H1 (cell line): Measurements from ENCODE around the gene RERE. TPM values are rescaled to one million over a fixed set of nuclear protein-coding genes. Genes with fewer than 3 reads are reported as not detected.

ENCODE experiments used
- CTCF ChIA-PET: fragments of 300-600 bp; sonication (Branson Sonifier 250); formaldehyde crosslinking; loops from one replicate; lab custom pipeline; 2021; ENCODE audit not compliant: partially characterized antibody; lab: Charles Lee
- POLR2A ChIA-PET: fragments of 300-600 bp; sonication (Branson Sonifier 250); formaldehyde crosslinking; loops from one replicate; lab custom pipeline; 2021; ENCODE audit warnings: inconsistent platforms; ENCODE audit not compliant: partially characterized antibody; lab: Charles Lee
- DNase-seq, 2 experiments: peaks; one replicate each; pipeline versions ENCODE4 v3.0.0 to v3.0.0-alpha.2; 2010 to 2022; ENCODE audit warnings: low spot score in 2 of 2, low read depth in 1 of 2, mixed read lengths in 1 of 2
- FAIRE-seq: peaks from 2 replicates; lab custom pipeline; 2011; peaks lifted over from hg19 to GRCh38; lab: Jason Lieb, UNC
- H2AFZ ChIP-seq: 2 replicates; pipeline ENCODE4 v1.8.1; 2012; ENCODE audit warnings: low read length, inconsistent platforms
- H2AK5ac ChIP-seq: 2 replicates; pipeline ENCODE4 v1.6.1; 2013; ENCODE audit warnings: low read depth, low read length
- H2BK120ac ChIP-seq: replicated peaks from 2 replicates; pipeline ENCODE3; 2013; ENCODE audit warnings: low read depth, low read length, inconsistent platforms
- H2BK12ac ChIP-seq: 2 replicates; pipeline ENCODE4 v1.6.1; 2013; ENCODE audit warnings: low read depth, low read length
- H2BK15ac ChIP-seq: 2 replicates; pipeline ENCODE4 v1.6.1; 2013; ENCODE audit warnings: low read length
- H2BK20ac ChIP-seq: 2 replicates; pipeline ENCODE4 v1.6.1; 2013; ENCODE audit warnings: low read length
- H2BK5ac ChIP-seq: 2 replicates; pipeline ENCODE4 v1.6.1; 2013; ENCODE audit warnings: low read depth, low read length
- H3K14ac ChIP-seq: 2 replicates; pipeline ENCODE4 v1.6.1; 2013; ENCODE audit warnings: inconsistent platforms; ENCODE audit not compliant: insufficient read length
- H3K18ac ChIP-seq: 2 replicates; pipeline ENCODE4 v1.6.1; 2013; ENCODE audit warnings: low read length; ENCODE audit errors: extremely low read depth
- H3K23ac ChIP-seq: 2 replicates; pipeline ENCODE4 v1.6.1; 2013; ENCODE audit warnings: inconsistent platforms; ENCODE audit not compliant: insufficient read length
- H3K23me2 ChIP-seq: 2 replicates; pipeline ENCODE4 v1.6.1; 2013; ENCODE audit warnings: low read depth, low read length
- H3K27ac ChIP-seq: 2 replicates; pipeline ENCODE4 v1.6.1; 2011; ENCODE audit warnings: low read depth, low read length, inconsistent platforms
- H3K27me3 ChIP-seq, 4 experiments: replicated peaks in 1 of 4; 1 replicate in 1 of 4; 2 replicates in 3 of 4; pipeline versions ENCODE4 v1.6.1 to v1.8.1; 2011 to 2013; ENCODE audit warnings: low read length in 3 of 4, mild to moderate bottlenecking in 3 of 4, inconsistent platforms in 2 of 4, mixed read lengths in 2 of 4, moderate library complexity in 1 of 4; ENCODE audit not compliant: control insufficient read depth in 3 of 4, insufficient read depth in 3 of 4; ENCODE audit errors: extremely low read depth in 1 of 4
- H3K36me3 ChIP-seq, 4 experiments: 2 replicates each; pipeline versions ENCODE4 v1.6.1 to v1.8.1; 2011 to 2013; ENCODE audit warnings: mild to moderate bottlenecking in 4 of 4, low read length in 3 of 4, moderate library complexity in 2 of 4, control low read depth in 1 of 4, inconsistent platforms in 1 of 4; ENCODE audit not compliant: insufficient read depth in 4 of 4, control insufficient read depth in 2 of 4
- H3K4ac ChIP-seq: replicated peaks from 2 replicates; pipeline ENCODE3; 2013; ENCODE audit warnings: low read length, low read depth, mixed read lengths, inconsistent platforms; ENCODE audit not compliant: insufficient read length
- H3K4me1 ChIP-seq, 4 experiments: replicated peaks in 1 of 4; 1 replicate in 1 of 4; 2 replicates in 3 of 4; pipeline versions ENCODE4 v1.6.1 to v1.8.1; 2011 to 2013; ENCODE audit warnings: low read length in 3 of 4, inconsistent platforms in 2 of 4, mixed read lengths in 1 of 4; ENCODE audit not compliant: insufficient read depth in 4 of 4, control insufficient read depth in 3 of 4
- H3K4me2 ChIP-seq, 2 experiments: 2 replicates each; pipeline versions ENCODE4 v1.6.1 to v1.8.1; 2011 to 2013; ENCODE audit warnings: low read depth in 2 of 2, low read length in 2 of 2, control low read depth in 1 of 2, inconsistent platforms in 1 of 2, mild to moderate bottlenecking in 1 of 2; ENCODE audit not compliant: insufficient read depth in 1 of 2
- H3K4me3 ChIP-seq, 4 experiments: fragments of 200-600, 300-600 bp in 1 of 4; sonication (generic), shearing (Covaris generic), sonication (Bioruptor Twin) in 1 of 4; 2 replicates each; pipeline versions ENCODE4 v1.5.1 to v1.8.1; 2011 to 2016; ENCODE audit warnings: low read length in 4 of 4, low read depth in 3 of 4, control low read depth in 2 of 4, inconsistent platforms in 2 of 4, mild to moderate bottlenecking in 2 of 4, mixed read lengths in 1 of 4, moderate library complexity in 1 of 4; ENCODE audit not compliant: insufficient read depth in 2 of 4; ENCODE audit errors: extremely low read depth in 1 of 4
- H3K56ac ChIP-seq: replicated peaks from 2 replicates; pipeline ENCODE3; 2013; ENCODE audit warnings: low read depth, mild to moderate bottlenecking, mixed read lengths, low read length, inconsistent platforms; ENCODE audit not compliant: insufficient read length
- H3K79me1 ChIP-seq: 2 replicates; pipeline ENCODE4 v1.6.1; 2013; ENCODE audit warnings: low read depth, low read length, control low read depth
- H3K79me2 ChIP-seq, 2 experiments: 2 replicates each; pipeline versions ENCODE4 v1.6.1 to v1.8.1; 2012 to 2013; ENCODE audit warnings: low read length in 2 of 2, mild to moderate bottlenecking in 2 of 2, inconsistent platforms in 1 of 2; ENCODE audit not compliant: insufficient read depth in 2 of 2, control insufficient read depth in 1 of 2
- H3K9ac ChIP-seq, 4 experiments: replicated peaks in 1 of 4; 1 replicate in 1 of 4; 2 replicates in 3 of 4; pipeline versions ENCODE4 v1.6.1 to v1.8.1; 2011 to 2013; ENCODE audit warnings: low read depth in 3 of 4, low read length in 3 of 4, control low read depth in 2 of 4, mild to moderate bottlenecking in 2 of 4, moderate library complexity in 2 of 4, inconsistent platforms in 1 of 4; ENCODE audit errors: extremely low read depth in 1 of 4
- H3K9me3 ChIP-seq, 2 experiments: 2 replicates each; pipeline versions ENCODE4 v1.6.1 to v1.8.1; 2012 to 2013; ENCODE audit warnings: mild to moderate bottlenecking in 2 of 2, moderate library complexity in 2 of 2, control low read depth in 1 of 2, inconsistent platforms in 1 of 2, low read depth in 1 of 2, low read length in 1 of 2, mixed read lengths in 1 of 2; ENCODE audit not compliant: insufficient read depth in 2 of 2
- H4K20me1 ChIP-seq, 2 experiments: replicated peaks in 1 of 2; 2 replicates each; pipeline versions ENCODE3 to v1.8.1; 2011 to 2013; ENCODE audit warnings: inconsistent platforms in 2 of 2, low read length in 2 of 2, mild to moderate bottlenecking in 1 of 2; ENCODE audit not compliant: insufficient read depth in 2 of 2, control insufficient read depth in 1 of 2
- H4K5ac ChIP-seq: 2 replicates; pipeline ENCODE4 v1.6.1; 2013; ENCODE audit warnings: low read length, low read depth, mixed read lengths, inconsistent platforms; ENCODE audit not compliant: insufficient read length
- H4K8ac ChIP-seq: 2 replicates; pipeline ENCODE4 v1.8.0; 2013; ENCODE audit warnings: mild to moderate bottlenecking, moderate library complexity, low read length, inconsistent platforms; ENCODE audit not compliant: insufficient read depth; ENCODE audit errors: extremely low read depth
- H4K91ac ChIP-seq: replicated peaks from 2 replicates; pipeline ENCODE3; 2013; ENCODE audit warnings: low read length, mixed read lengths, inconsistent platforms; ENCODE audit not compliant: insufficient read length
- BCL11A ChIP-seq, 2 experiments: IDR thresholded peaks; one replicate each; pipeline ENCODE4 v1.6.1; 2011; ENCODE audit warnings: low read depth in 2 of 2, low read length in 2 of 2, mild to moderate bottlenecking in 2 of 2
- BRCA1 ChIP-seq: IDR thresholded peaks from 2 replicates; pipeline ENCODE4 v1.6.1; 2012; ENCODE audit warnings: low read depth, low read length, improper control_type of control experiment
- GABPA ChIP-seq: IDR thresholded peaks from 2 replicates; pipeline ENCODE4 v1.6.1; 2011; ENCODE audit warnings: mild to moderate bottlenecking, low read length, moderate library complexity, borderline replicate concordance; ENCODE audit not compliant: insufficient read depth
- TAF1 ChIP-seq: IDR thresholded peaks from 2 replicates; pipeline ENCODE4 v1.6.1; 2011; ENCODE audit warnings: mild to moderate bottlenecking, low read depth, low read length
- WGBS, 2 experiments: shearing (Covaris generic) in 1 of 2; methylation state at CpG; one replicate each; pipeline versions ENCODE4 v1.1.6 to v1.1.7; 2013 to 2015; ENCODE audit warnings: low lambda C conversion rate in 2 of 2, mixed read lengths in 2 of 2, inconsistent platforms in 1 of 2, low coverage in 1 of 2, missing lambda C conversion rate in 1 of 2; ENCODE audit not compliant: insufficient replicate concordance in 2 of 2, insufficient coverage in 1 of 2, insufficient read length in 1 of 2; ENCODE audit errors: extremely low coverage in 1 of 2, missing lambda C conversion rate in 1 of 2; 5-methylcytosine and 5-hydroxymethylcytosine counted together
- polyA plus RNA-seq, 7 experiments: library from polyadenylated mRNA; depleted of rRNA in 3 of 7; stranded (reverse) in 5 of 7; unstranded in 2 of 7; fragments of >200 nt in 5 of 7; fragments of 200-250 nt in 2 of 7; gene quantifications; 1 replicate in 5 of 7; 2 replicates in 1 of 7; 4 replicates in 1 of 7; pipeline versions ENCODE4 v1.2.1 to v1.2.3, GENCODE V29; 2011 to 2013; ENCODE audit warnings: missing spikeins in 2 of 7, mixed read lengths in 2 of 7
- total RNA-seq: library from RNA; stranded (reverse); fragmentation: NEBNext Ultra II Directional; extraction: Animal tissue kit (Norgen Biotek cat#: 25700); gene quantifications from 2 replicates; pipeline ENCODE4 v1.2.1, GENCODE V29; 2021

Gene RERE
- total and polyA plus RNA-seq, 2 of the 8 experiments (the other 6 are each of a cell fraction or from before 2014, with no cell fraction given): 15.3 to 142 TPM

- no peak overlapping the region for H2BK20ac ChIP-seq
- no peak for FAIRE-seq
- H3K18ac ChIP-seq: no peak overlapping the region
- H3K79me1 ChIP-seq: peaks cover 2% of the 10 kb centered on the region; the same call in 1 of the 2 replicates
- no peak overlapping the region for H2AFZ ChIP-seq
- no peak overlapping the region for H2BK12ac ChIP-seq
- H3K23ac ChIP-seq: no peak overlapping the region
- 73% methylated on average over 1 of the region's 1 CpG; no CpG with 5 or more reads in 1 of the 2 experiments for WGBS, 2 experiments
- peaks cover 0 to 1% of the 10 kb centered on the region in 2 experiments for H4K20me1 ChIP-seq
- H3K36me3 ChIP-seq: peaks cover 0 to 5% (median 1%) of the 10 kb centered on the region in 4 experiments; a peak in 3 of 8 replicates
- H4K8ac ChIP-seq: no peak overlapping the region
- H4K91ac ChIP-seq: no peak overlapping the region
- H3K56ac ChIP-seq: no peak overlapping the region
- H2AK5ac ChIP-seq: no peak overlapping the region
- no peaks in the 10 kb centered on the region for H3K4me1 ChIP-seq
- H3K4ac ChIP-seq: no peak overlapping the region
- H3K79me2 ChIP-seq: peaks cover 0 to 17% of the 10 kb centered on the region in 2 experiments; a peak in 2 of 4 replicates
- no peak overlapping the region for H3K14ac ChIP-seq
- no peak overlapping the region for H2BK15ac ChIP-seq
- H3K9me3 ChIP-seq: peaks cover 0 to 3% of the 10 kb centered on the region in 2 experiments; a peak in 1 of 4 replicates
- H3K4me2 ChIP-seq: no peak overlapping the region
- no peaks in the 10 kb centered on the region for H3K27me3 ChIP-seq
- CTCF ChIA-PET: no interaction called here
- POLR2A ChIA-PET: no interaction called here
- no peak for DNase-seq
- H3K4me3 ChIP-seq: no peak overlapping the region
- H2BK120ac ChIP-seq: no peak overlapping the region
- H3K23me2 ChIP-seq: no peaks in the 10 kb centered on the region
- no peak overlapping the region for H2BK5ac ChIP-seq
- no peak overlapping the region for H4K5ac ChIP-seq
- H3K27ac ChIP-seq: no peak overlapping the region
- H3K9ac ChIP-seq: no peak overlapping the region
- TF ChIP-seq BRCA1: no peak
- TF ChIP-seq BCL11A (IDR thresholded peaks at IDR 0.05; ENCODE audit: low read depth in 2 of 2, low read length in 2 of 2): no peak
- TF ChIP-seq GABPA: no peak
- no peak for TF ChIP-seq TAF1
Observed at GRCh38 chr1:8506456-8506855, 311.0 kb downstream of the RERE start.
